ENCODE measurements around the gene ORMDL3.
"Not testable (repeated sequence)": the region's sequence is repeated elsewhere in the genome, so short reads cannot be mapped to it uniquely, and the experiment has no call there.

The ORMDL3 gene

DNA sequence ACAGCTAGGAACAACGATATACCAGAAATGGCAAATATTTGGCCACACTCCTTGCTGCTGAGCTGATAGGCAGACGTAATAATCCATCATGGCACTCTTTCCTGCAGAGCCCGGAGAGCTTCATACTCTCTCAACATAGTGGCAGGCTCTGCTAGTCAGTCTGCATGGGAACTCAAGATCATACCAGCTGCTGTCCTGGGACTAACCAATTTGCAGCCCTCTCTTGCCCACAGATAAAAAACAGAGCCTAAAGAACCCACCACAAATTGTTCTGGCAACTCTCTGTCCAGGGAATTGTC lies 22.5 kb downstream of the ORMDL3 start:
- TF ChIP-seq, protein P1, sequence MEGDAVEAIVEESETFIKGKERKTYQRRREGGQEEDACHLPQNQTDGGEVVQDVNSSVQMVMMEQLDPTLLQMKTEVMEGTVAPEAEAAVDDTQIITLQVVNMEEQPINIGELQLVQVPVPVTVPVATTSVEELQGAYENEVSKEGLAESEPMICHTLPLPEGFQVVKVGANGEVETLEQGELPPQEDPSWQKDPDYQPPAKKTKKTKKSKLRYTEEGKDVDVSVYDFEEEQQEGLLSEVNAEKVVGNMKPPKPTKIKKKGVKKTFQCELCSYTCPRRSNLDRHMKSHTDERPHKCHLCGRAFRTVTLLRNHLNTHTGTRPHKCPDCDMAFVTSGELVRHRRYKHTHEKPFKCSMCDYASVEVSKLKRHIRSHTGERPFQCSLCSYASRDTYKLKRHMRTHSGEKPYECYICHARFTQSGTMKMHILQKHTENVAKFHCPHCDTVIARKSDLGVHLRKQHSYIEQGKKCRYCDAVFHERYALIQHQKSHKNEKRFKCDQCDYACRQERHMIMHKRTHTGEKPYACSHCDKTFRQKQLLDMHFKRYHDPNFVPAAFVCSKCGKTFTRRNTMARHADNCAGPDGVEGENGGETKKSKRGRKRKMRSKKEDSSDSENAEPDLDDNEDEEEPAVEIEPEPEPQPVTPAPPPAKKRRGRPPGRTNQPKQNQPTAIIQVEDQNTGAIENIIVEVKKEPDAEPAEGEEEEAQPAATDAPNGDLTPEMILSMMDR (IDR thresholded peaks at IDR 0.05; ENCODE audit: low read depth, low read length, missing control alignments): no peak
- no peak for DNase-seq (ENCODE audit: extremely low read depth, low read depth)

DNA sequence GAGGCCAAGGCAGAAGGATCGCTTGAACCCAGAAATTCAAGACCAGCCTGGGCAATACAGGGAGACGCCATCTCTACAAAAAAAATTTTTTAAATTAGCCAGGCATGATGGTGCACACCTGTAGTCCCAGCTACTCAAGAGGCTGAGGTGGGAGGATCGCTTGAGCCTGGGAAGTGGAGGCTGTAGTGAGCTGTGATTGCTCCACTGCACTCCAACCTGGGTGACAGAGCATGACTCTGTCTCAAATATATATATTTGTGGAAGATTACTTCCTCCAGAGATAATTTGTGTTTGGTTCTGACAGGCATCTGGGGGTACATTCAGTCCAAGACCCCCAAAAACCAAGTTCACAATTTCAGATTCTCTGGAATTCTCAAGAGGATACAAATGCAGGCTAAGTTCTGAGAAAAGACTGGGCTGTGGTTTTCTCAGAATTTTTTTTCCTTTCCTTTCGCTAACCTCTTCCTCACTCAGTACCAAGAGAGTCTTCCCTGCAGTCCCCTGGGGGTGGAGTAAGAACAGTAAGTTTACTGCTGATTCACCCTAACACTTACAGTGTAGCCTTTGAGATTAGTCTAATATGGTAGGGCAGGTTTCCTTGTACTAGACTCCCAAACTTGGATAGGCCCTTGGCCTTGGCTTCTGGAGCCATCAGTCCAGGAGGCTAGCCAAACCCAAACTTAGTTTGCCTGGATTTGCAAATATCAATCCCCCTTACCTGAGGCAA lies 24.1 kb downstream of the ORMDL3 start:
- H3K4me3 ChIP-seq (replicated peaks; ENCODE audit: low read depth, low read length): no peak overlapping the region
- TF ChIP-seq, protein P1 (IDR thresholded peaks at IDR 0.05; ENCODE audit: low read depth, low read length, missing control alignments): no peak
- DNase-seq (ENCODE audit: extremely low read depth, low read depth): no peak

More for the DNA sequence above, 22.5 kb downstream of the ORMDL3 start:
- H3K4me3 ChIP-seq (replicated peaks; ENCODE audit: low read depth, low read length): no peak overlapping the region

DNA sequence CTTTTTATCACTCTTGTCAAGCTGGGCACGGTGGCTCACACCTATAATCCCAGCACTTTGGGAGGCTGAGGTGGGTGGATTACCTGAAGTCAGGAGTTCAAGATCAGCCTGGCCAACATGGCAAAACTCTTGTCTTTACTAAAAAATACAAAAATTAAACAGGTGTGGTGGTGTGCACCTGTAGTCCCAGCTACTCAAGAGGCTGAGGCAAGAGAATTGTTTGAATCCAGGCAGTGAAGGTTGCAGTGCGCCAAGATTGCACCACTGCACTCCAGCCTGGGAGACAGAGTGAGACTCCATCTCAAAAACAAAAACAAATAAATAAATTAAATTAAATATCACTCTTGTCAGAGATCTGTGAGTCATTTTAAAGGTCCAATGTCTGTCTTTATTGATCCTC lies 25.4 kb downstream of the ORMDL3 start:
- DNase-seq (ENCODE audit: extremely low read depth, low read depth); H3K4me3 ChIP-seq (replicated peaks; ENCODE audit: low read depth, low read length): not testable (repeated sequence)

DNA sequence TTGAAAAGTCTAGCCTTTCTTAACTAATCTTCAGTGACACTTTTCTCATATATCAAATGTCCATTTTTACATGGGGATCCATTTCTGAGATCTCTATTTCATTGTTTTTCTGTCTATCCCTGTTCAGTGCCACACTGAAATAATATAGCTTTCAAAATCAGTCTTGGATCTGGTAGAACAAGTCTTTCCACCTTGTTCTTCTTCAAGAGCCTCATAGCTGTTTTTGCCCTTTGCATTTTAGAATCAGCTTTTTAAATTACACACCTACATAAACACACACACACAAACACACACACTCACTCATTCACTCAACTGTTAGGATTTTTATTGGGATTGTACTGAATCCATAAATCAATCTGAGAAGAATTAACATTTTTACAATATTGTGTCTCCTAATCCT lies 28.2 kb downstream of the ORMDL3 start:
- TF ChIP-seq, protein P1 (IDR thresholded peaks at IDR 0.05; ENCODE audit: low read depth, low read length, missing control alignments): no peak
- DNase-seq (ENCODE audit: extremely low read depth, low read depth): no peak
- no peak overlapping the region for H3K4me3 ChIP-seq (replicated peaks; ENCODE audit: low read depth, low read length)

GRCh38 chr17:39898088-39898487 lies 29.3 kb downstream of the ORMDL3 start:
- TF ChIP-seq, protein P1 (IDR thresholded peaks at IDR 0.05; ENCODE audit: low read depth, low read length, missing control alignments): no peak
- DNase-seq (ENCODE audit: extremely low read depth, low read depth): no peak

DNA sequence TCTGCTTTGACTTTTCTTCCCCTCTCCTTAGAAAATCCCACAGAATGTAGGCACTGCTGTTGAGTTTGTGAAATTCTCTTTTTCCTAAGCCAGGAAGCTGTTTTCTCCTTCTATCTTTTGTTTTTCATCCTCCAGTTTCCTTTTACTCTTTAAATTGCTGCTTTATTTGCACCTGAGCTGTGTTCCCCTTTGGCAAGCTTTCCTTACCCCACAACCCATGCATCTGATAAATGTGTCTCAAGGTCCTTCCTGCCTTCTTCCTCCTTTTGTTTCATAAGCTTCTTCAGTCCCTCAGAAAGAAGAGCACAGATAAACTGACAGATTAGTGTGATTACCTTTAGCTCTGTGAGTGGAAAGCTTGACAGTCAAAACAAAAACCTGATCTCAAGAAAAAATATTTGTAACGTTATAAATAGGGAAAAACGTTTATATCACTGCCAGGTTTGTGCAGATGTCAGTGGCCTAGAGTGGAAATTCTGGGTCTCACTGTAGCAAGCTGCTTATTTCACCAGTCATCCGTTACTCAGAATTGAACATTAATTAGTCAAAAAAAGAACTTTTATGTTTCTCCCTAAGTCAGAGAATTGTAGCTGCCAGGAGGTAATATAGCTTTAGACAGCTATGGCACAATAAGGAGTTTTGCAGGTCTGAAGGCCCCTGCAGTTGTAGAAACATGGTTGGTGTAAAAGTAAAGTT lies 32.6 kb downstream of the ORMDL3 start:
- TF ChIP-seq, protein P1 (IDR thresholded peaks at IDR 0.05; ENCODE audit: low read depth, low read length, missing control alignments): no peak

More at GRCh38 chr17:39898088-39898487, 29.3 kb downstream of the ORMDL3 start:
- H3K4me3 ChIP-seq (replicated peaks; ENCODE audit: low read depth, low read length): no peak overlapping the region

DNA sequence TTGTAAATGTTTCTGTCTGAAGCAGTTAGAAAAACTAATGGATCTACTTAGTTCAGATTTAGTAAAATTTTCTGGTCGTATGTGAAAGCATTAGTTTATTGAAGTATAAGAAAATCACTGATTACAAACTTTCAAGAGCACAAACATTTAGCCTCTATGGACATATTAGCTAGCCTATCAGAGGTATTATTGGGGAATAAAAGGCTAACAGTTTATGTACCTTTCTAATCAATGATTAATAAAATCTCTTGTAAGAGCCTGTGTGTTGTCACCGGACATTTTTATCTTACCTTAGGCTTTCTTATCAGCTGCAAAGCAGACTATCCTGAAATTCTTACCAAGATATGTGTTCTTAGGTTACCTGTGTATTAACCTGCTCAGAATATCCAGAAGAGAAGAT lies 38.2 kb downstream of the ORMDL3 start:
- TF ChIP-seq, protein P1 (IDR thresholded peaks at IDR 0.05; ENCODE audit: low read depth, low read length, missing control alignments): no peak
- no peak for DNase-seq (ENCODE audit: extremely low read depth, low read depth)
- H3K4me3 ChIP-seq (replicated peaks; ENCODE audit: low read depth, low read length): no peak overlapping the region

More for the DNA sequence above, 32.6 kb downstream of the ORMDL3 start:
- DNase-seq (ENCODE audit: extremely low read depth, low read depth): no peak
- no peak overlapping the region for H3K4me3 ChIP-seq (replicated peaks; ENCODE audit: low read depth, low read length)

Data from HFF-Myc (cell line).